Measurements from ENCODE around the gene GAB2.

Gene GAB2

GRCh38 chr11:78376858-78377257, 40.8 kb downstream of the GAB2 start:
- Histone ChIP-seq H3K27me3 (ENCODE audit: control insufficient read depth, insufficient read depth, low read length) (no peaks in the 10 kb centered on the region), H3K36me3 (ENCODE audit: control insufficient read depth, insufficient read depth, low read length) (no peaks in the 10 kb centered on the region), H3K4me3 (ENCODE audit: low read depth, low read length) (no peak overlapping the region), H3K4me1 (ENCODE audit: control insufficient read depth, insufficient read depth, low read length) (no peaks in the 10 kb centered on the region), H3K9me3 (ENCODE audit: control insufficient read depth, insufficient read depth, low read length) (no peaks in the 10 kb centered on the region), H3K9ac (ENCODE audit: low read depth, low read length) (no peak overlapping the region)

GRCh38 chr11:78374917-78375316, 42.7 kb downstream of the GAB2 start:
- no peak overlapping the region for H3K4me3 ChIP-seq (ENCODE audit: low read depth, low read length)
- no peaks in the 10 kb centered on the region for H3K9me3 ChIP-seq (ENCODE audit: control insufficient read depth, insufficient read depth, low read length)
- no peaks in the 10 kb centered on the region for H3K36me3 ChIP-seq (ENCODE audit: control insufficient read depth, insufficient read depth, low read length)
- H3K27me3 ChIP-seq (ENCODE audit: control insufficient read depth, insufficient read depth, low read length) = no peaks in the 10 kb centered on the region
- no peaks in the 10 kb centered on the region for H3K4me1 ChIP-seq (ENCODE audit: control insufficient read depth, insufficient read depth, low read length)
- no peak overlapping the region for H3K9ac ChIP-seq (ENCODE audit: low read depth, low read length)

- Histone ChIP-seq H3K9ac (ENCODE audit: low read depth, low read length) (no peak overlapping the region), H3K27me3 (ENCODE audit: control insufficient read depth, insufficient read depth, low read length) (no peaks in the 10 kb centered on the region), H3K36me3 (ENCODE audit: control insufficient read depth, insufficient read depth, low read length) (no peaks in the 10 kb centered on the region), H3K9me3 (ENCODE audit: control insufficient read depth, insufficient read depth, low read length) (no peaks in the 10 kb centered on the region), H3K4me1 (ENCODE audit: control insufficient read depth, insufficient read depth, low read length) (no peaks in the 10 kb centered on the region), H3K4me3 (ENCODE audit: low read depth, low read length) (no peak overlapping the region)
Observed at GRCh38 chr11:78373689-78374088, 43.9 kb downstream of the GAB2 start.

GRCh38 chr11:78372114-78372768, 45.4 kb downstream of the GAB2 start:
- Histone ChIP-seq H3K9ac (ENCODE audit: low read depth, low read length) (no peak overlapping the region), H3K9me3 (ENCODE audit: control insufficient read depth, insufficient read depth, low read length) (no peaks in the 10 kb centered on the region), H3K4me1 (ENCODE audit: control insufficient read depth, insufficient read depth, low read length) (no peaks in the 10 kb centered on the region), H3K4me3 (ENCODE audit: low read depth, low read length) (no peak overlapping the region), H3K27me3 (ENCODE audit: control insufficient read depth, insufficient read depth, low read length) (no peaks in the 10 kb centered on the region), H3K36me3 (ENCODE audit: control insufficient read depth, insufficient read depth, low read length) (no peaks in the 10 kb centered on the region)

GRCh38 chr11:78371221-78371891, 46.3 kb downstream of the GAB2 start:
- Histone ChIP-seq H3K4me3 (ENCODE audit: low read depth, low read length) (no peak overlapping the region), H3K36me3 (ENCODE audit: control insufficient read depth, insufficient read depth, low read length) (no peaks in the 10 kb centered on the region), H3K4me1 (ENCODE audit: control insufficient read depth, insufficient read depth, low read length) (no peaks in the 10 kb centered on the region), H3K27me3 (ENCODE audit: control insufficient read depth, insufficient read depth, low read length) (no peaks in the 10 kb centered on the region), H3K9me3 (ENCODE audit: control insufficient read depth, insufficient read depth, low read length) (no peaks in the 10 kb centered on the region), H3K9ac (ENCODE audit: low read depth, low read length) (no peak overlapping the region)

GRCh38 chr11:78370406-78371172, 47.0 kb downstream of the GAB2 start:
- Histone ChIP-seq H3K27me3 (ENCODE audit: control insufficient read depth, insufficient read depth, low read length) (no peaks in the 10 kb centered on the region), H3K4me1 (ENCODE audit: control insufficient read depth, insufficient read depth, low read length) (peaks cover 5% of the 10 kb centered on the region), H3K9ac (ENCODE audit: low read depth, low read length) (no peak overlapping the region), H3K9me3 (ENCODE audit: control insufficient read depth, insufficient read depth, low read length) (no peaks in the 10 kb centered on the region), H3K36me3 (ENCODE audit: control insufficient read depth, insufficient read depth, low read length) (no peaks in the 10 kb centered on the region), H3K4me3 (ENCODE audit: low read depth, low read length) (no peak overlapping the region)

- H3K36me3 ChIP-seq (ENCODE audit: control insufficient read depth, insufficient read depth, low read length) = no peaks in the 10 kb centered on the region
Observed at GRCh38 chr11:78365381-78365792, 52.2 kb downstream of the GAB2 start.

GRCh38 chr11:78364128-78364751, 53.4 kb downstream of the GAB2 start:
- no peak overlapping the region for H3K9ac ChIP-seq (ENCODE audit: low read depth, low read length)

More at GRCh38 chr11:78365381-78365792, 52.2 kb downstream of the GAB2 start:
- no peaks in the 10 kb centered on the region for H3K27me3 ChIP-seq (ENCODE audit: control insufficient read depth, insufficient read depth, low read length)
- no peak overlapping the region for H3K4me3 ChIP-seq (ENCODE audit: low read depth, low read length)
- peaks cover 13% of the 10 kb centered on the region for H3K4me1 ChIP-seq (ENCODE audit: control insufficient read depth, insufficient read depth, low read length)
- no peak overlapping the region for H3K9ac ChIP-seq (ENCODE audit: low read depth, low read length)
- H3K9me3 ChIP-seq (ENCODE audit: control insufficient read depth, insufficient read depth, low read length) = no peaks in the 10 kb centered on the region

GRCh38 chr11:78363024-78363619, 54.5 kb downstream of the GAB2 start:
- no peaks in the 10 kb centered on the region for H3K36me3 ChIP-seq (ENCODE audit: control insufficient read depth, insufficient read depth, low read length)
- no peak overlapping the region for H3K9ac ChIP-seq (ENCODE audit: low read depth, low read length)
- no peaks in the 10 kb centered on the region for H3K9me3 ChIP-seq (ENCODE audit: control insufficient read depth, insufficient read depth, low read length)
- H3K4me3 ChIP-seq (ENCODE audit: low read depth, low read length) = no peak overlapping the region
- H3K4me1 ChIP-seq (ENCODE audit: control insufficient read depth, insufficient read depth, low read length) = peaks cover 13% of the 10 kb centered on the region
- no peaks in the 10 kb centered on the region for H3K27me3 ChIP-seq (ENCODE audit: control insufficient read depth, insufficient read depth, low read length)

More at GRCh38 chr11:78364128-78364751, 53.4 kb downstream of the GAB2 start:
- no peaks in the 10 kb centered on the region for H3K27me3 ChIP-seq (ENCODE audit: control insufficient read depth, insufficient read depth, low read length)
- no peaks in the 10 kb centered on the region for H3K9me3 ChIP-seq (ENCODE audit: control insufficient read depth, insufficient read depth, low read length)
- no peak overlapping the region for H3K4me3 ChIP-seq (ENCODE audit: low read depth, low read length)
- no peaks in the 10 kb centered on the region for H3K36me3 ChIP-seq (ENCODE audit: control insufficient read depth, insufficient read depth, low read length)
- peaks cover 13% of the 10 kb centered on the region for H3K4me1 ChIP-seq (ENCODE audit: control insufficient read depth, insufficient read depth, low read length)

GRCh38 chr11:78361228-78361627, 56.4 kb downstream of the GAB2 start:
- no peaks in the 10 kb centered on the region for H3K27me3 ChIP-seq (ENCODE audit: control insufficient read depth, insufficient read depth, low read length)
- H3K4me3 ChIP-seq (ENCODE audit: low read depth, low read length) = no peak overlapping the region
- H3K36me3 ChIP-seq (ENCODE audit: control insufficient read depth, insufficient read depth, low read length) = no peaks in the 10 kb centered on the region
- no peaks in the 10 kb centered on the region for H3K9me3 ChIP-seq (ENCODE audit: control insufficient read depth, insufficient read depth, low read length)
- H3K9ac ChIP-seq (ENCODE audit: low read depth, low read length) = no peak overlapping the region
- H3K4me1 ChIP-seq (ENCODE audit: control insufficient read depth, insufficient read depth, low read length) = peaks cover 13% of the 10 kb centered on the region

GRCh38 chr11:78359921-78360320, 57.7 kb downstream of the GAB2 start:
- no peak overlapping the region for H3K4me3 ChIP-seq (ENCODE audit: low read depth, low read length)
- H3K36me3 ChIP-seq (ENCODE audit: control insufficient read depth, insufficient read depth, low read length) = no peaks in the 10 kb centered on the region
- no peaks in the 10 kb centered on the region for H3K27me3 ChIP-seq (ENCODE audit: control insufficient read depth, insufficient read depth, low read length)
- no peaks in the 10 kb centered on the region for H3K9me3 ChIP-seq (ENCODE audit: control insufficient read depth, insufficient read depth, low read length)
- no peak overlapping the region for H3K9ac ChIP-seq (ENCODE audit: low read depth, low read length)
- H3K4me1 ChIP-seq (ENCODE audit: control insufficient read depth, insufficient read depth, low read length) = peaks cover 1% of the 10 kb centered on the region

Measured in iPS-15b (cell line).